Stimulated activated CD8-positive, alpha-beta memory T cell treated with anti-CD3 and anti-CD28 coated beads, Interleukin-12 subunit alpha, Interleukin-12 subunit beta, amount 100 ng/mL, for 4 hours (primary cell): Measurements from ENCODE around the gene HIC1.

Source experiments
- DNase-seq: peaks from one replicate; pipeline ENCODE4 v3.0.0-alpha.2; 2020; ENCODE audit warnings: low read depth

Gene HIC1

GRCh38 chr17:2076087-2076984, 21.4 kb downstream of the HIC1 start:
- no peak for DNase-seq

- DNase-seq = no peak
These were observed 22.1 kb downstream of the HIC1 start for GRCh38 chr17:2077040-2077439.

- DNase-seq = no peak
These were observed 26.7 kb downstream of the HIC1 start for GRCh38 chr17:2081564-2081963.

- DNase-seq = no peak
These were observed 27.3 kb downstream of the HIC1 start for GRCh38 chr17:2082003-2082781.

- DNase-seq = no peak
These were observed 28.7 kb downstream of the HIC1 start for GRCh38 chr17:2083613-2084035.

GRCh38 chr17:2084036-2084765, 29.3 kb downstream of the HIC1 start:
- no peak for DNase-seq

- DNase-seq = no peak
These were observed 30.1 kb downstream of the HIC1 start for GRCh38 chr17:2084766-2085647.

GRCh38 chr17:2085648-2085949, 30.7 kb downstream of the HIC1 start:
- DNase-seq = no peak

- no peak for DNase-seq
These were observed 31.4 kb downstream of the HIC1 start for GRCh38 chr17:2086306-2086705.

GRCh38 chr17:2087597-2088211, 32.8 kb downstream of the HIC1 start:
- DNase-seq = peak; percentile 27

GRCh38 chr17:2089021-2089422, 34.1 kb downstream of the HIC1 start:
- no peak for DNase-seq

GRCh38 chr17:2090210-2090641, 35.3 kb downstream of the HIC1 start:
- DNase-seq = no peak

- DNase-seq = no peak
These were observed 36.1 kb downstream of the HIC1 start for GRCh38 chr17:2090804-2091534.

GRCh38 chr17:2092253-2092652, 37.4 kb downstream of the HIC1 start:
- DNase-seq = no peak

GRCh38 chr17:2093349-2093748, 38.4 kb downstream of the HIC1 start:
- no peak for DNase-seq

- DNase-seq = no peak
These were observed 40.1 kb downstream of the HIC1 start for GRCh38 chr17:2094891-2095535.

- no peak for DNase-seq
These were observed 40.6 kb downstream of the HIC1 start for GRCh38 chr17:2095536-2095910.

- DNase-seq = no peak
These were observed 46.8 kb downstream of the HIC1 start for GRCh38 chr17:2101448-2102257.
